Naive thymus-derived CD8-positive, alpha-beta T cell (primary cell): ENCODE data around the gene EXOSC6. TPM values are rescaled to one million over a fixed set of nuclear protein-coding genes. Genes with fewer than 3 reads are reported as not detected.
"Not testable (repeated sequence)": the region's sequence is repeated elsewhere in the genome, so short reads cannot be mapped to it uniquely, and the experiment has no call there.

Experiments
- ATAC-seq, 2 donors: fragments of 150-1000 bp; cut with Tn5 transposase in 1 of 2; sonication (Bioruptor Pico), chemical (Tn5 transposase) in 1 of 2; 1 replicate in 1 of 2; 2 replicates in 1 of 2; pipeline ENCODE4 v1.10.0; 2021; ENCODE audit warnings: mild to moderate bottlenecking in 2 of 2, moderate library complexity in 2 of 2
- POLR2A ChIA-PET: fragments of 350-600 bp; sonication (Branson Sonifier 250); formaldehyde crosslinking; loops from one replicate; lab custom pipeline; 2021; ENCODE audit warnings: antibody characterized with exemption; lab: Charles Lee
- DNase-seq, 10 donors: peaks; one replicate each; pipeline versions ENCODE4 v3.0.0 to v3.0.0-alpha.2; 2020 to 2022
- H3K27ac Mint-ChIP-seq, 10 donors: one replicate each; pipeline ENCODE4 v1.8.0; 2020 to 2022; ENCODE audit warnings: mild to moderate bottlenecking in 10 of 10, mixed read lengths in 10 of 10, moderate library complexity in 4 of 10, inconsistent platforms in 1 of 10
- H3K27me3 Mint-ChIP-seq, 5 donors: one replicate each; pipeline ENCODE4 v1.8.0; 2021 to 2022; ENCODE audit warnings: mixed read lengths in 5 of 5
- H3K36me3 Mint-ChIP-seq, 3 donors: one replicate each; pipeline ENCODE4 v1.8.0; 2020 to 2022; ENCODE audit warnings: mixed read lengths in 3 of 3, mild to moderate bottlenecking in 2 of 3, inconsistent platforms in 1 of 3
- H3K4me1 Mint-ChIP-seq, 4 donors: one replicate each; pipeline ENCODE4 v1.8.0; 2021 to 2022; ENCODE audit warnings: mixed read lengths in 4 of 4
- H3K4me3 Mint-ChIP-seq, 10 donors: one replicate each; pipeline ENCODE4 v1.8.0; 2020 to 2022; ENCODE audit warnings: mild to moderate bottlenecking in 10 of 10, mixed read lengths in 10 of 10, moderate library complexity in 6 of 10, inconsistent platforms in 1 of 10
- H3K9me3 Mint-ChIP-seq, 9 donors: one replicate each; pipeline ENCODE4 v1.8.0; 2020 to 2022; ENCODE audit warnings: mixed read lengths in 9 of 9, mild to moderate bottlenecking in 3 of 9, inconsistent platforms in 1 of 9, moderate library complexity in 1 of 9
- polyA plus RNA-seq, 3 donors: library from polyadenylated mRNA; unstranded; fragments of 300-500 nt; fragmentation: Illumina TruSeq; gene quantifications; one replicate each; pipeline ENCODE4 v1.2.3, GENCODE V29; 2021
- total RNA-seq, 8 experiments: library from RNA in 2 of 8; stranded (reverse) in 2 of 8; gene quantifications; one replicate each; pipeline ENCODE4 v1.2.3 and lab custom pipeline; 2021 to 2026

Gene EXOSC6
- total and polyA plus RNA-seq, 5 experiments from 2014 or later = 8.0 to 39.3 (median 18.0) TPM

DNA sequence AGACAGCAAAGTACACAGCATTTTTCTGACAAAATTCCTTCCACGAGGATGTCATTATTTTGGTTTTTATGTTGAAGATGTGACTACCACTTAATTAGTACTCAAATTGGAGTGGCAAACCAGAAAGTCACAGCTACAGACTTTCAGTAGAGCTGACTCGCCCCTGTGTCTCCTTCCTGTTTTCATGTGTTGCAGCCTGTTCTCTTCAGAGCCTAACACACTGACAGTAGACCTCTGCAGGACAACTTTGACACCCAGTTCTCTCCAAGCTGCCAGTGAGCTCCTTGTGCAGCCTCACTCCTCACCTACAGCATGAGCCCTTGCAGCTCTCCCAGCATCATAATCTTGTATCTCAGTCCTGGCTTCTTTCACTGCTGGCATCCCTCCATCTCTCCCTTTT, 29.2 kb downstream of the EXOSC6 start:
- peaks cover 0 to 72% (median 0%) of the 10 kb centered on the region in 3 donors for H3K36me3 Mint-ChIP-seq
- H3K4me3 Mint-ChIP-seq, H3K4me1 Mint-ChIP-seq, H3K27me3 Mint-ChIP-seq, POLR2A ChIA-PET, H3K9me3 Mint-ChIP-seq, DNase-seq, ATAC-seq: not testable (repeated sequence)
- peak overlapping the region in 3 of 10 donors; percentile 15 to 64 (median 21) for H3K27ac Mint-ChIP-seq

- H3K9me3 Mint-ChIP-seq, POLR2A ChIA-PET, H3K27ac Mint-ChIP-seq, H3K4me1 Mint-ChIP-seq, H3K4me3 Mint-ChIP-seq, DNase-seq, ATAC-seq, H3K27me3 Mint-ChIP-seq: not testable (repeated sequence)
- H3K36me3 Mint-ChIP-seq = peaks cover 0 to 71% (median 4%) of the 10 kb centered on the region in 3 donors
These were observed 33.2 kb downstream of the EXOSC6 start for GRCh38 chr16:70218586-70218985.

DNA sequence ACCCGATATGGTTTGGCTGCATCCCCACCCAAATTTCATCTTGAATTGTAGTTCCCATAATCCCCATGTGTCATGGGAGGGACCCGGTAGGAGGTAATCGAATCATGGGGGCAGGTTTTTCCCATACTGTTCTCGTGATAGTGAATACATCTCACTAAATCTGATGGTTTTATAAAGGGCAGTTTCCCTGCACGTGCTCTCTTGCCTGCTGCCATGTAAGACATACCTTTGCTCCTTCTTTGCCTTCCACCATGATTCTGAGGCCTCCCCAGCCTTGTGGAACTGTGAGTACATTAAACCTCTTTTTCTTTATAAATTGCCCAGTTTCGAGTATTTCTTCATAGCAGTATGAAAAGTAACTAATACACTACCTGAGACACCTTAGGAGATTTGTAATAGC, 45.4 kb downstream of the EXOSC6 start:
- ATAC-seq, H3K9me3 Mint-ChIP-seq, H3K27me3 Mint-ChIP-seq, H3K4me3 Mint-ChIP-seq, DNase-seq, POLR2A ChIA-PET, H3K4me1 Mint-ChIP-seq: not testable (repeated sequence)
- H3K27ac Mint-ChIP-seq = peak overlapping the region in 2 of 10 donors; percentile 43 to 65
- H3K36me3 Mint-ChIP-seq = peaks cover 0 to 34% (median 17%) of the 10 kb centered on the region in 3 donors

GRCh38 chr16:70204668-70205405, 46.9 kb downstream of the EXOSC6 start:
- H3K9me3 Mint-ChIP-seq, ATAC-seq, H3K4me1 Mint-ChIP-seq, H3K4me3 Mint-ChIP-seq, POLR2A ChIA-PET, DNase-seq, H3K27me3 Mint-ChIP-seq, H3K27ac Mint-ChIP-seq: not testable (repeated sequence)
- peaks cover 0 to 24% (median 12%) of the 10 kb centered on the region in 3 donors for H3K36me3 Mint-ChIP-seq

DNA sequence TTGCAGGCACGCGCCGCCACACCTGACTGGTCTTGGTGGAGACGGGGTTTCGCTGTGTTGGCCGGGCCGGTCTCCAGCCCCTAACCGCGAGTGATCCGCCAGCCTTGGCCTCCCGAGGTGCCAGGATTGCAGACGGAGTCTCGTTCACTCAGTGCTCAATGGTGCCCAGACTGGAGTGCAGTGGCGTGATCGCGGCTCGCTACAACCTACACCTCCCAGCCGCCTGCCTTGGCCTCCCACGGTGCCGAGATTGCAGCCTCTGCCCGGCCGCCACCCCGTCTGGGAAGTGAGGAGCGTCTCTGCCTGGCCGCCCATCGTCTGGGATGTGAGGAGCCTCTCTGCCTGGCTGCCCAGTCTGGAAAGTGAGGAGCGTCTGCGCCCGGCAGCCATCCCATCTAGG, 47.7 kb downstream of the EXOSC6 start:
- H3K27ac Mint-ChIP-seq = peak overlapping the region in 1 of 10 donors; percentile 71
- ATAC-seq, H3K9me3 Mint-ChIP-seq, H3K27me3 Mint-ChIP-seq, H3K4me1 Mint-ChIP-seq, DNase-seq, POLR2A ChIA-PET, H3K4me3 Mint-ChIP-seq: not testable (repeated sequence)
- peaks cover 0 to 20% (median 12%) of the 10 kb centered on the region in 3 donors for H3K36me3 Mint-ChIP-seq

DNA sequence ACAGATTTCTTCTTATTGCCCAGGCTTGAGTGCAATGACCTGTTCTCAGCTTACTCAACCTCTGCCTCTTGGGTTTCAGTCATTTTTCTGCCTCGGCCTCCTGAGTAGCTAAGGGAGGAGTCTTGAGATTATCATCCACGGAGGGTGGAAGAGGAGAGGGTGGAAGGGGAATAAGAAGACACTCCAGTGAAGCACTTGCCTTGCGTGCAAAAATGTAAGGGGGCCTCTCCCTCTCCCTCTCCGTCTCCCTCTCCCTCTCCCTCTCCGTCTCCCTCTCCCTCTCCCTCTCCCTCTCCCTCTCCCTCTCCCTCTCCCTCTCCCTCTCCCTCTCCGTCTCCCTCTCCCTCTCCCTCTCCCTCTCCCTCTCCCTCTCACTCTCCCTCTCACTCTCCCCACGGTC, 48.2 kb downstream of the EXOSC6 start:
- H3K27ac Mint-ChIP-seq = peak overlapping the region in 1 of 10 donors; percentile 71
- ATAC-seq, H3K9me3 Mint-ChIP-seq, DNase-seq, POLR2A ChIA-PET, H3K27me3 Mint-ChIP-seq, H3K4me3 Mint-ChIP-seq, H3K4me1 Mint-ChIP-seq: not testable (repeated sequence)
- H3K36me3 Mint-ChIP-seq = peaks cover 0 to 20% (median 12%) of the 10 kb centered on the region in 3 donors

- POLR2A ChIA-PET, H3K27ac Mint-ChIP-seq: not testable (repeated sequence)
These were observed 51.7 kb downstream of the EXOSC6 start for GRCh38 chr16:70200063-70200462.

DNA sequence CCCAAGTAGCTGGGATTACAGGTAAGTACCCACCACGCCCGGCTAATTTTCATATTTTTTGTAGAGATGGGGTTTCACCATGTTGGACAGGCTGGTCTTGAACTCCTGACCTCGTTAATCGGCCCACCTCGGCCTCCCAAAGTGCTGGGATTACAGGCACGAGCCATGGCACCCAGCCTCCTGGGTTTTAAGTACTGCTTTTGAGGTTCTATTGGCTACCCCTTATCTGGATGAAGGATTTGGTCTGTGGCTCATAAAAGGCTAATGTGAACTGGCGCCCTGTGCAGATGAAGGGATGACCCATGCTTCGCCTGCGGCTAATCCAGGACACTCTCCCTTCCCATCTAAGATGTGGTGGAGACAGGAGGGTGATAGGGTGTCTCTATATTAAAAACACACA, 52.6 kb downstream of the EXOSC6 start:
- POLR2A ChIA-PET, DNase-seq, ATAC-seq, H3K27me3 Mint-ChIP-seq, H3K27ac Mint-ChIP-seq, H3K4me3 Mint-ChIP-seq, H3K36me3 Mint-ChIP-seq, H3K9me3 Mint-ChIP-seq, H3K4me1 Mint-ChIP-seq: not testable (repeated sequence)

More at GRCh38 chr16:70200063-70200462, 51.7 kb downstream of the EXOSC6 start:
- ATAC-seq, H3K27me3 Mint-ChIP-seq, H3K4me1 Mint-ChIP-seq, H3K9me3 Mint-ChIP-seq, DNase-seq, H3K4me3 Mint-ChIP-seq, H3K36me3 Mint-ChIP-seq: not testable (repeated sequence)

DNA sequence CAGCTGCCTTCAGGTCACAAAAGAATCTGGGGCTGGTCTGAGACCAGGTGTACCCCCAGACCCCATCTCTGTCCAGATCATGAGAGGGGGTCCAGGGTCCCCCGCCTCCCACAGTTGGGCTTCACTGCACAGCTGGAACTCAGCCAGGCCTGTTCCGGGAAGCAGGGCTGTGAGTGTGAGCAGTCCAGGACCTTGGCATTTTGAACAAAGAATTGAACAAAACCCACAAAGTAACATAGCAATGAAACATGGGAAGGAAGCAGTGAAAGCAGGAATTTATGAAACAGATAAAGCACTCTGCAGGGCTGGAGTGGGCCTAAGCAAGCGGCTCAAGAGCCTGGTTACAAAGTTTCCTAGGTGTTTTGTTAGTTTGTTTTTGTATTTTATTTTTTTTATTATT, 53.1 kb downstream of the EXOSC6 start:
- H3K27me3 Mint-ChIP-seq, H3K4me1 Mint-ChIP-seq, H3K27ac Mint-ChIP-seq, H3K36me3 Mint-ChIP-seq, H3K9me3 Mint-ChIP-seq, H3K4me3 Mint-ChIP-seq, DNase-seq, ATAC-seq, POLR2A ChIA-PET: not testable (repeated sequence)

- H3K4me3 Mint-ChIP-seq, ATAC-seq, POLR2A ChIA-PET, DNase-seq, H3K27ac Mint-ChIP-seq, H3K36me3 Mint-ChIP-seq, H3K27me3 Mint-ChIP-seq, H3K4me1 Mint-ChIP-seq, H3K9me3 Mint-ChIP-seq: not testable (repeated sequence)
These were observed 53.5 kb downstream of the EXOSC6 start for GRCh38 chr16:70198230-70198629.

DNA sequence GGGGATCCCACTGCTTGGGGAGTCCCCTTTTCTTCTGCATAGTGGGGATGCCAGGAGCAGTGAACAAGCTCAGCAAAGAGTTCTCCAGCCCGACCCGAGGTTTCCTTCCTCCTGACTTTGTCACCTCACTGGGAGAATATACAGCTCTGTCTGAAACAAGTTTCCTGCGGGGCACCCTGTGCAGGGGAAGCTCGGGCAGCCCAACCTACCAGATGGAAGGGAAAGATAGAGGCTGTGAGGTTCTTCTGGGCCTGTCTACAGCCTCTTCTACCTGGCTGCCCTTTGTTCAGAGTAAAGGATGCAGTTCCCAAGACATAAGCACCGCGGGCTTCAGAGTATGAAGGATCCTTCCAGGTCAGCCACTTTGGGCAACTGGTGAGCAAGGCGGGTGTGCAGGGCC, 54.1 kb downstream of the EXOSC6 start:
- H3K9me3 Mint-ChIP-seq, H3K4me1 Mint-ChIP-seq, ATAC-seq, H3K27ac Mint-ChIP-seq, POLR2A ChIA-PET, H3K4me3 Mint-ChIP-seq, DNase-seq, H3K27me3 Mint-ChIP-seq, H3K36me3 Mint-ChIP-seq: not testable (repeated sequence)
